GM18511 (cell line): ENCODE data around the gene POTEF.
"Not testable (repeated sequence)": the region's sequence is repeated elsewhere in the genome, so short reads cannot be mapped to it uniquely, and the experiment has no call there.

Experiments
- ATAC-seq: cut with Tn5 transposase; IDR thresholded peaks from one replicate; pipeline ENCODE4 v1.9.1; 2021; ENCODE audit warnings: mild to moderate bottlenecking, moderate library complexity; ENCODE audit not compliant: unreplicated experiment

The POTEF gene

GRCh38 chr2:130152816-130153595 is 24.0 kb upstream of the POTEF start:
- no peak for ATAC-seq

GRCh38 chr2:130152136-130152815 is 23.3 kb upstream of the POTEF start:
- ATAC-seq, result not testable (repeated sequence)

GRCh38 chr2:130151145-130151512 is 22.1 kb upstream of the POTEF start:
- not testable (repeated sequence) for ATAC-seq

GRCh38 chr2:130150181-130151144 is 21.4 kb upstream of the POTEF start:
- no peak for ATAC-seq

- ATAC-seq, result not testable (repeated sequence)
Measured at GRCh38 chr2:130148515-130148914, 19.5 kb upstream of the POTEF start.

- ATAC-seq, result peak; percentile 93
Measured at GRCh38 chr2:130145006-130145414, 16.0 kb upstream of the POTEF start, which contains the start of gene CCDC74B. Gene CCDC74B, minus strand, starts transcription at chr2:130145112. Its CDS starts 116 bp downstream, at chr2:130144996.

- peak; percentile 40 for ATAC-seq
Measured at GRCh38 chr2:130143266-130144039, 14.4 kb upstream of the POTEF start.

- not testable (repeated sequence) for ATAC-seq
Measured at GRCh38 chr2:130142396-130143265, 13.6 kb upstream of the POTEF start.

- ATAC-seq, result not testable (repeated sequence)
Measured at GRCh38 chr2:130141645-130142370, 12.8 kb upstream of the POTEF start.

GRCh38 chr2:130141002-130141401 is 12.0 kb upstream of the POTEF start:
- ATAC-seq, result not testable (repeated sequence)

GRCh38 chr2:130140516-130140915 is 11.5 kb upstream of the POTEF start:
- not testable (repeated sequence) for ATAC-seq

GRCh38 chr2:130139331-130140280 is 10.6 kb upstream of the POTEF start:
- ATAC-seq, result not testable (repeated sequence)

GRCh38 chr2:130138841-130139251 is 9.8 kb upstream of the POTEF start:
- not testable (repeated sequence) for ATAC-seq

- not testable (repeated sequence) for ATAC-seq
Measured at GRCh38 chr2:130138326-130138725, 9.3 kb upstream of the POTEF start.

GRCh38 chr2:130137118-130137517 is 8.1 kb upstream of the POTEF start:
- ATAC-seq, result not testable (repeated sequence)

GRCh38 chr2:130136546-130136945 is 7.5 kb upstream of the POTEF start:
- not testable (repeated sequence) for ATAC-seq
